GM21717 (cell line): ENCODE results near the gene SFXN5.

Experiments used
- ATAC-seq: cut with Tn5 transposase; IDR thresholded peaks from one replicate; pipeline ENCODE4 v1.9.1; 2021; ENCODE audit warnings: mild to moderate bottlenecking, moderate library complexity; ENCODE audit not compliant: unreplicated experiment

Gene SFXN5

DNA sequence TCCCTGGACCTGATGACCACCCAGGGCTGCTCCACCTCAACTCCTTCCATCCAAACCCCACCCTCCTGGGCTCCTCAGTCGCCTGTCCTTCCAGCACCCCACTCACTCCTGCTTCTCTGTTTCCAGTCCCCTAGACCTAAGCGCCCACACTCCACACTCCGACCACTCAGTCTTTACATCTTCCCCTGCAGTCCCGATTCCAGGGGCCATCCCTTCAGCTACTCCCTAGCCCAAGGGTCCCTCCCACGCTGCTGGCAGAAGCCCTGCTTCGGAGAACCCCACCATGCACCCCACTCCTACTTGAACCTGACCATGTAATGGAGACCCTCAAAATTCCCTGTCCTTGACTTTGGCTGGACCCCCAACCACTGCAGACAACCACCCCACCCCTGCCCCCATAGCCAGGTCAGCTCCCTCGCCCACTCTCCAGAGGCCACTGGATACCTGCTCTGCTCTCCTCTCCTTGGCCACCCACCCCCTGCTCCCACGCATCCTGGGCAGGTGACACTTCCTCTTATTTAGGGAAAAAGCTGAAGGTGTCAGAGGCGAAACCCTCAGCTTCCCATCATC, 126.0 kb downstream of the SFXN5 start:
- ATAC-seq: no peak

DNA sequence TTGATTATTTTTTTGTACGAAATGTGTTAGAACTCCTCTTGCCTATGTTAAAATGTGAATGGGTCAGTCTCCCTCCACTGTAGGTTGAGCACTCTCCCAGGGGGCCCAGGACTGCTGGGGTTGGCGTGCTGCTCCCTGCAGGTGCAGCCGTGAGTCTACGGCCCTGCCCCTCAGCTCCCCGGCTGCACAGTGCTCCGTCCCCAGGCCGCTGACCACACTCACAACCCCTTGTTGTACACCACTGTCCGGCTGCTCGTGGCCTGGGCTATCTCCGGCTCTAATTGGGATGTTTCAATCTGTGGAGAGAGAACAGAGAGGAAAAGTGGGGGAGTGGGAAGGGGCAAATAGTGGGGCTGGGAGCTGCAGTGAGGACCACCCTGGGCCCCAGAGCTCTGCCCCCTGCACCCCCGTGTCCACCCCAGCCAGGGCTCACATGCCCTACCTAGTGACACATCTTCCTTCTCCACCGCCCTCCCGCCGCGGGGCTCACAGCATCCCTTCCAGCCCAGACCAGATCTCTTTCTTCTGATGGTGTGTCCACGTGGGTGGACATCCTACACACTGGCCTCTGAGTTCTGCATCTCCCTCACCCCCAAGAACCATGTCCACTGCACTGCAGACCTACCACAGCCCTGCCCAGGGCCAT, 126.6 kb downstream of the SFXN5 start:
- no peak for ATAC-seq

DNA sequence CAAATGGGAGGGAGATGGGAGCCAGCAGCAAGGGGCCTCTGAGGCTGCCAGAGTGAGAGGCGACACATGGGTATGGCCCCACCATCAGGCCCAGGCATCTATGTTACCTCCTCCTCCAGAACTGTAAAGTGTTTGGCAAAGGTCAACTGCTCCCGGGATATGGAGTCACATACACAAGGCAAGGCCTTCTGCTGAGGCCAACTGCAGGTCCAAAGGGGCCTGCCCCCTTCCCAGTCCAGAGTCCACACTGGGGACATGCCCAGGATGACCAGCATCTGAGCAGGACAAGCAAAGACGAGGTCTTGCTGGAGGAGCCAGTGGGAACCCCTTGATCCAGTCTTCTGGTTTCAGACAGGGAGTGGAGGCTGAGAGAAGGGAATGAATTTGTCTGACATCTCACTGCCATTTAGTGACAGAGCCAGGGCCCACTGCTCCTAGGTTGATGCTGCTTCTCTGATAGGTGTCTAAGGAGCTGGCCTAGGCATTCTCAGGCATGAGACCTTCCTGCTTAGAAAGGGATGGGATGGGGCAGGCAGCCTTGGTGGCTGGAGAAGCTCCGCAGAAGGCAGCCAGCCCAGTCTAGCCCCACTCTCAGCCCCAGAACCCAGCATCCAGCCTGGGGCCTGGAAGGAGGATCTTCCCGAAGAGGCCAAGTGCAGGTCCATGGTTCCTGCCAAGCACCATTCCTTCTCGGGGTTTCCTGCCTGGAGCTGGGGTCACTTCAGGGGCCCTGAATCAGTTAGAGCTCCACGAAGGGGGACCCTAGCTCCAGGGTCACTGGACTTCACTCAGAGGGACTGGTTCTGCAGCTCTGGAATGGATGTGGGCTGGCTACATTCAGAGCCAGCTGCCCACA, 127.7 kb downstream of the SFXN5 start:
- no peak for ATAC-seq

DNA sequence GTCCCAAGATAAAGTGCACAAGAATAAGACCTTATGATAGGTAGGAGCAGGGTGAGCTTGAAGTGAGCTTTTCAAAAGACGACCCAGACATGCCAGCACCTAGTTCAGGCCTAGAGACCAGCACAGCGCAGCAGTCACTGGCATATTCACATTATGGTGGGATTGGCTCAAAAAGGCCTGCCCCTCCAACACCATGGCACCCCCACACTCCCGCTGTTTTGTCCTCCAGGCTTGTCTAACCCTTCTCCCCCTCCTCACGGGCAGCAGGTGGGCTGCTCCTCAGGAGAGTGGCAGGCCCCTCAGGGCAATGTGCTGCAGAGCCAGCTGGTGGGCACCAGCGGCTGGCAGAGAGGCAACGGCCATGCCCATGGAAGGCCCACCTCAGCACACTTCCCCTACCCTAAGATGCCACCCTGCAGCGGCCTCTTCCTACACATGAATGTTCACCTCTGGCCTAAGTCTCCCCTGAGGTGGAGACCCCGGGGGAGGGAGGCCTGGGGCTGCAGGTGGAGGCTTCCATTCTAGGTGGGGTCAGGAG, 128.6 kb downstream of the SFXN5 start:
- ATAC-seq: no peak

DNA sequence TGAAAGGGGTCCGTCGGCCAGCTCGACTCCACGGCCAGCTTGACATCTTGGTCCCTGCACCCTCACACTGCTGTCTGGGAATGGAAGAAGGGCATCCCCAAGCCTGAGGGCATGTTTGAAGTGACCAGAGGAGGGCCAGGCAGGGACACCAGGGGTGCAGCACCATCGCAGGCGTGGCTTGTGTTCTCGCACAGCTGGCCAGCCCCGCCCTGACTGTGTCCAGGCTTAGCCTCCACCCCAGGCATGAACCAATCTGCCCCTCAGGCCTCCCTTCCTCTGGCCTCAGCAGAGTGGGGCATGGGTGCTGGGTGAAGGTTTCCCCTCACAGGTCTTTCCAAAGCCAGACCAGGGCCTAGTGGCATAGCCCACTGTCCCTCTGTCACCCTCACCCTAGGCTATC, 129.2 kb downstream of the SFXN5 start:
- no peak for ATAC-seq

DNA sequence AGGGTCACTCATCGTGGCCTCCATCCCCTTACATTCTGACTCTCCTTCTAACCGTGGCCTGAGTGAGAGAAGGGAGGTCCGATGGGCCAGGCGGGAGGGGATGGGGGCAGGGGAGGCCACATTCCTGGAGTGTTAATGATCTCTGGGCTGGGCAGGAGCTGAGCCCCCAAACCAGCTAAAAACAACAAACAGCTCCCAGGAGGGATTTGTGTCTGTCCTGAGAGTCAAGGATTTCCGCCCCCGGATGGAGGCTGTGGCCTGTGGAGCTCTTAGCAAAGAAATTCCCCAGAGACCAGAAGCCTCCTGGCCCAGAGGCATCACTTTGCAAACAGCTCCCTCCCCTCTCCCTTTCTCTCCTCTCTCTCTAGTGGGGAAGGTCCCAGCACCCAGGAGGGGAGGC, 130.7 kb downstream of the SFXN5 start:
- no peak for ATAC-seq

- no peak for ATAC-seq
Measured at GRCh38 chr2:72940361-72940760, 131.2 kb downstream of the SFXN5 start.

DNA sequence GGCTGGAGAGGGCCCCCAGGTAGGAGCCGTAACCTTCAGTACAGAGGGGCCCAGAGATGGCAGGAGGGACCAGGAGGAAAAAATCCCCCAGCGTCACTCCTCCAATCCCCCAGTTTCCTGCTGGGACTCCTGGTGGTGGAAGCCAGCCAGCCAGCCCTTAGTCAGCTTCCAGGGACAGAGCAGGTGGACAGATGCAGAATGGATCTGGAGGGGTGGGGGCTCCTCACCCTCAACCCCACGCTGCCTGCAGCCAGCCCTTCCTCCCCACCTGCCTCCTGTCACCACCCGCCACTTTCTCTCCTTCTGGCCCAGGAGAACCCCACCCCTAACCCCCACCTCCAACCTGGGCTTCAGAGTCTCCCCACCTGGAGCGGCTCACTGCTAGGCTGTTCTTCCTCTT, 133.1 kb downstream of the SFXN5 start:
- ATAC-seq: no peak

GRCh38 chr2:72937356-72937669, 134.2 kb downstream of the SFXN5 start:
- ATAC-seq: no peak

DNA sequence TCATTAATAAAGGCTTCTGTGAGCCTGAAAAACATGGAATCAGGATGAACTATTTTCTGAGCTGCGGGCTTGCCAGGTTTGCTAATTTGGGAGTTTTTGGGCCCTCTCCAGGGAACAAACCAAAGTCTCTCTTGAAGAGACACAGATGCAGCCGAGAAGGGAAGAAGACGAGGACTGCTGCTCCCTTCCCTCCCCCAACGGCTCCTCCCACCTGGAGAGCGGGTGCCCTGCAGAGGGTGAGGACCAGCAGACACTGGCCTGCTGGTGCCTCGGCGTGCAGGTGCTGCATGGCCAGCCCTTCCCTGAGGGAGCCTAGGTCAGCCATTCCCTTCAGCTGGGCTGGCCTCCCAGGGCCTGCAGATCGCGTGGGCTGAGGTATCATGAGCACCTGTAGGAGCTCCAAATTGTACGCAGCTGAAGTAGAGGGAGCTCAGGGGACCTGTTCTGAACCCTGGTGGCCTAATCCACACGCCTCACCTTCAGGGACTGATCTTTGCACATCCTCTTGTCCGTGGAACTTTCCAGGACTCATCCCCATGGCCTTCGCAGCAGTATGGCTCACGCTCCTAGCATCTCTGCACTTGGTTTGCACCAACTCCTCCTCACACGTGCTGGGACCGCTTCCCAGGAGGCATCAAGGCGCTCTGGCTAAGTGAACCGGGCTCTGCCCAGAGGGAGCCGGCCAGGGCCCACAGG, 134.7 kb downstream of the SFXN5 start:
- ATAC-seq: no peak

- no peak for ATAC-seq
Measured at GRCh38 chr2:72935611-72935957, 135.9 kb downstream of the SFXN5 start.

DNA sequence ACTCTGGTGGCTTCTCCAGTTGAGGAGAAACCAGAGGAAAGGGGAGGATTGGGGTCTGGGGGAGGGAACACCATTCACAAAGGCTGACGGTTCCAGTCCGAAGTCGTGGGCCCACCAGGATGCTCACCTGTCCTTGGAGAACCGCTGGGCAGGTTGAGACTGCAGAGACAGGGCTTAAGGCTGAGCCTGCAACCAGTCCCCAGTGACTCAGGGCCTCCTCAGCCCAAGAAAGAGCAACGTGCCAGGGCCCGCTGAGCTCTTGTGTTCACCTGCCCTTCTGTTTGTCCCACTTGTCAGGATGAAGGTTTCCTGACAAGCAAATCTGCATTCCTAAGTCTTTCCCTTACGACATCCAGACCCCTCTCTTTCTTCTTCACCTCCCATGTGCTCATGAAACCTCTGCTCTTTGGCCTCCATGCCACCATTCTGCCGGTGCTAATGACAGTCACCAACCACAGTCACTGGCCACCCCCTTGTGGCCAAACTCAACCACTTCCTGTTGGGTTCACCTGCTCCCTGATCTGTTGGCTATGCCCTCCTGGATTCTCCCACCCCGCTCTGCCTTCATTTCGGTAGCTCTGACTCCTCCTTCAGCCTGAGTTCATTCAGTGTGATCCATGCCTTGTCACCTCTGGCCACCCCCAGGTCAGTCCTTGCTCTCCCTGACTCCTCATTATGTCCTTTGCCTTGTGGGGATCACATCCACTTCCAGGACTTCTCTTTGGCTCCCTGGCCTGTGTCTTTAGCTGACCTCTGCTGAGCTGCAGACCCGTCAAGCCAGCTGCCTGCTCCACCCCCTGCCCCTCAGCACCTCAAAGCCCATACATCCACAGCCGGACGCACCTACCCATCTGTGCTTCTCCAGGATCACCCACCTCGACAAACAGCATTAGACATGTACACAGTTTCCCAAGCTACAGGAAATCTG, 136.6 kb downstream of the SFXN5 start:
- ATAC-seq: no peak

- ATAC-seq: no peak
Measured at GRCh38 chr2:72933646-72934151, 137.8 kb downstream of the SFXN5 start.

DNA sequence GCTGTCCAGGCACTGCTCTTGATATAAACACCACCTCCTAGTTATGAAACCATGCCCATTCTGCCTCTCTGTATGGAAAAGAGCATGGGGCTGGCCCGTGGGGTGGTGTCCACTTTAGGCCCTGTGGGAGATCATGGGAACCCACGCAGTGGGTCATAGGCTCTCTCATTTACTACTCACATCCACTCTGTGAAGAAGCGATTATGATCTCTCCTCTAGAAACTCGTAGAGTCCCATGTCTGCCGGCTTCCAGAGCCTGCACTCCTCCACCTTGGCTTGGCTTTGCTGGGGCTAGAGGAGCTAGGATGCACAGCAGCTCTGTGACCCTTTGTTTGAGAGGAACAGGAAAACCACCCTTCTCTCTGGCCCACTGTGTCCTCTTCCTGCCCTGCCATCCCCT, 138.3 kb downstream of the SFXN5 start:
- no peak for ATAC-seq

DNA sequence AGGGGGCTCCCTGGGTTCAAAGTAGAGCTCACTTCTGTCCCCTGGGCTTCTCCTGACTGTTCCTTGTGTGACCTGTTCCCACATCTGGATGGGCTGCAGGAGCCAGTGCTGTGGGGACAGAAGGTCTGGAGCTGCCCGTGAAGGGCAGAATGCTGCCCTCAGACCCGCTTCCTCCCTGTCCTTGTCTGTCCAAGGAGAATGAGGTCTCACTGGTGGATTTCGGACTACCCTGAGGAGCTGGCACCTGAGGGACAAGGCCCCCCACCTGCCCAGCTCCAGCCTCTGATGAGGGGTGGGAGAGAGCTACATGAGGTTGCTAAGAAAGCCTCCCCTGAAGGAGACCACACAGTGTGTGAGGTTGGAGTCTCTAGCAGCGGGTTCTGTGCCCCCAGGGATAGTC, 138.7 kb downstream of the SFXN5 start:
- no peak for ATAC-seq

- ATAC-seq: no peak
Measured at GRCh38 chr2:72932045-72932740, 139.3 kb downstream of the SFXN5 start.

DNA sequence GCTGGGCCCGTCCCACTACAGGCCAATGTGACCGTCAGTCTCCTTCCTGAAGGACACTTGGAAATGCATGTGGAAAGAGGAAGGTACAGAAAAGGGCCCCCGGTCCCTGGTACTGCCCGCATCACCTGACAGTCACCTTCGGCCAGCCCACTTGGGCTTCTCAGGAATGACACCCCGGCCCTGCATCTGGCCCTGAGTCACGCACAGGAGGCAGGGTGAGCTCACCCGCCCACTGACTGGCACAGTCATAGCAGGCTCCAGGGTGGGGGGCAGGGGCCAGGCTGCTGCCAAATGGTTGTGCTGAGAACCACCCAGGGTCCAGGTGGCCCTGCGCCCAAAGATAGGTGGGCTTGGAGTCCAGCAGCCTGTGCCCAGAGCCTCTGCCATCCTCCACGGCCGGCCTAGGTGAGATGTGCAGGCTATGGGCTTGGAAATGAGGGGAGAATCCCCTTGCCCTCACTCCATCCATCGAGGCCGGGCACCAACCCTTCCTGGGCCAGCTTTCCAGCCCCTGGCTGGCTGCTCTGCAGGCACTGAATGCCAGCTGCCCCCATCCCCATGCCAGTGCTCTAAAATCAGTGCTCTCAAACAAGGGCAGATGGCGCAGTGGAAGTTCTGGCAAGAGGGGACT, 140.1 kb downstream of the SFXN5 start:
- no peak for ATAC-seq

- no peak for ATAC-seq
Measured at GRCh38 chr2:72929010-72929409, 142.5 kb downstream of the SFXN5 start.
